Endothelial cell (in vitro differentiated cells): ENCODE measurements around the gene CUTA. TPM values are rescaled to one million over a fixed set of nuclear protein-coding genes. Genes with fewer than 3 reads are reported as not detected.

Experiments used
- DNase-seq: peaks from one replicate; pipeline ENCODE4 v3.0.0; 2021; ENCODE audit warnings: low spot score
- H3K27ac Mint-ChIP-seq: one replicate; pipeline ENCODE4 v1.8.0; 2021; ENCODE audit warnings: mixed read lengths, inconsistent platforms; ENCODE audit not compliant: unreplicated experiment
- H3K27me3 Mint-ChIP-seq: one replicate; pipeline ENCODE4 v1.8.0; 2021; ENCODE audit warnings: mild to moderate bottlenecking, moderate library complexity, mixed read lengths, inconsistent platforms; ENCODE audit not compliant: unreplicated experiment
- H3K36me3 Mint-ChIP-seq: one replicate; pipeline ENCODE4 v1.8.0; 2021; ENCODE audit warnings: mild to moderate bottlenecking, low read depth, mixed read lengths, inconsistent platforms; ENCODE audit not compliant: unreplicated experiment
- H3K4me1 Mint-ChIP-seq: one replicate; pipeline ENCODE4 v1.8.0; 2021; ENCODE audit warnings: mild to moderate bottlenecking, mixed read lengths, inconsistent platforms; ENCODE audit not compliant: unreplicated experiment
- H3K4me3 Mint-ChIP-seq: one replicate; pipeline ENCODE4 v1.8.0; 2021; ENCODE audit warnings: mild to moderate bottlenecking, mixed read lengths, inconsistent platforms; ENCODE audit not compliant: unreplicated experiment
- H3K9me3 Mint-ChIP-seq: one replicate; pipeline ENCODE4 v1.8.0; 2021; ENCODE audit warnings: mixed read lengths, inconsistent platforms; ENCODE audit not compliant: unreplicated experiment
- CTCF ChIP-seq: fragments of 200-600 bp; sonication (generic); IDR thresholded peaks from one replicate; pipeline ENCODE4 v1.5.0; 2021; ENCODE audit warnings: antibody characterized with exemption; ENCODE audit not compliant: unreplicated experiment
- total RNA-seq: library from RNA; stranded (reverse); fragmentation: NEBNext Ultra II Directional; extraction: Animal tissue kit (Norgen Biotek cat#: 25700); gene quantifications from one replicate; pipeline ENCODE4 v1.2.1, GENCODE V29; 2021; ENCODE audit not compliant: unreplicated experiment

The CUTA gene
- total RNA-seq, 1 donor from 2014 or later: 163 TPM

- TF ChIP-seq CTCF: no peak
- Mint-ChIP-seq H3K36me3 (peaks cover 27% of the 10 kb centered on the region), H3K27ac (peak overlapping the region; percentile 61), H3K27me3 (peaks cover 11% of the 10 kb centered on the region), H3K4me1 (peaks cover 35% of the 10 kb centered on the region), H3K4me3 (peak overlapping the region; percentile 91), H3K9me3 (no peaks in the 10 kb centered on the region)
- no peak for DNase-seq
Measured at GRCh38 chr6:33453393-33454008, 35.6 kb upstream of the CUTA start.

GRCh38 chr6:33452496-33452895, 34.6 kb upstream of the CUTA start:
- Mint-ChIP-seq H3K4me1 (peaks cover 43% of the 10 kb centered on the region), H3K27ac (no peak overlapping the region), H3K27me3 (peaks cover 14% of the 10 kb centered on the region), H3K9me3 (no peaks in the 10 kb centered on the region), H3K4me3 (no peak overlapping the region), H3K36me3 (peaks cover 37% of the 10 kb centered on the region)
- no peak for TF ChIP-seq CTCF
- no peak for DNase-seq

- Mint-ChIP-seq H3K36me3 (peaks cover 37% of the 10 kb centered on the region), H3K27ac (no peak overlapping the region), H3K4me1 (peaks cover 43% of the 10 kb centered on the region), H3K9me3 (no peaks in the 10 kb centered on the region), H3K4me3 (no peak overlapping the region), H3K27me3 (peaks cover 14% of the 10 kb centered on the region)
- no peak for TF ChIP-seq CTCF
- no peak for DNase-seq
Measured at GRCh38 chr6:33451606-33452005, 33.7 kb upstream of the CUTA start.

GRCh38 chr6:33450434-33450833, 32.5 kb upstream of the CUTA start:
- no peak overlapping the region for H3K4me3 Mint-ChIP-seq
- peaks cover 42% of the 10 kb centered on the region for H3K4me1 Mint-ChIP-seq
- H3K9me3 Mint-ChIP-seq: no peaks in the 10 kb centered on the region

More at GRCh38 chr6:33450434-33450833, 32.5 kb upstream of the CUTA start:
- DNase-seq: no peak
- Mint-ChIP-seq H3K27ac (peak overlapping the region; percentile 69), H3K27me3 (peaks cover 14% of the 10 kb centered on the region), H3K36me3 (peaks cover 44% of the 10 kb centered on the region)
- TF ChIP-seq CTCF: no peak
